Esophagus squamous epithelium (tissue), 5 donors: Measurements from ENCODE around the gene TNFRSF13B. TPM values are rescaled to one million over a fixed set of nuclear protein-coding genes. Genes with fewer than 3 reads are reported as not detected.
"Not testable (repeated sequence)": the region's sequence is repeated elsewhere in the genome, so short reads cannot be mapped to it uniquely, and the experiment has no call there.

Source experiments
- DNase-seq: peaks from one replicate; lab custom pipeline; 2025; lab: John Stamatoyannopoulos, UW
- H3K27ac ChIP-seq, 4 donors: fragments of 200-600 bp; sonication (generic); one replicate each; pipeline ENCODE4 v1.5.1; 2016 to 2019; ENCODE audit warnings: mild to moderate bottlenecking in 1 of 4
- H3K27me3 ChIP-seq, 4 donors: fragments of 200-600 bp; sonication (generic); 1 replicate in 3 of 4; 2 replicates in 1 of 4; pipeline versions ENCODE4 v1.5.1 to v1.6.0; 2017 to 2021; ENCODE audit warnings: antibody characterized with exemption in 1 of 4
- H3K36me3 ChIP-seq, 3 donors: fragments of 200-600 bp; sonication (generic); one replicate each; pipeline ENCODE4 v1.5.1; 2016 to 2019
- H3K4me1 ChIP-seq, 3 donors: fragments of 200-600 bp; sonication (generic); one replicate each; pipeline ENCODE4 v1.5.1; 2017 to 2019
- H3K4me3 ChIP-seq, 4 donors: fragments of 200-600 bp; sonication (generic); 1 replicate in 3 of 4; 2 replicates in 1 of 4; pipeline ENCODE4 v1.5.1; 2016 to 2019; ENCODE audit warnings: mild to moderate bottlenecking in 2 of 4, moderate library complexity in 1 of 4
- H3K9me3 ChIP-seq, 3 donors: fragments of 200-600 bp; sonication (generic); one replicate each; pipeline ENCODE4 v1.5.1; 2016 to 2019
- POLR2A ChIP-seq, 4 donors: fragments of 450-650 bp; IDR thresholded peaks; one replicate each; pipeline ENCODE4 v1.6.1; 2017; ENCODE audit warnings: antibody characterized with exemption in 4 of 4, mild to moderate bottlenecking in 4 of 4, moderate library complexity in 3 of 4
- WGBS, 2 donors: methylation state at CpG; one replicate each; pipeline ENCODE4 v1.1.5; 2018; 5-methylcytosine and 5-hydroxymethylcytosine counted together
- intact Hi-C: fragments of 100-400 bp; cut with DNase I; formaldehyde crosslinking; loops from one replicate; pipeline ENCODE4 v1.15.0; 2022
- total RNA-seq, 4 donors: library from RNA; depleted of rRNA; stranded (reverse); fragments of >200 nt; gene quantifications; one replicate each; pipeline ENCODE4 v1.1.0, GENCODE V29; 2016
- TF ChIP-seq, protein P1 (sequence below), 6 experiments: fragments of 450-650 bp in 4 of 6; fragments of 200-600 bp in 2 of 6; sonication (generic) in 2 of 6; IDR thresholded peaks; one replicate each; pipeline ENCODE4 v1.5.1; 2016 to 2019; ENCODE audit warnings: antibody characterized with exemption in 6 of 6, mild to moderate bottlenecking in 4 of 6, moderate library complexity in 4 of 6
- donor health status: DM: yes; HTN: yes; CAD: no.

Gene TNFRSF13B
- total RNA-seq, 4 donors from 2014 or later, result not detected

DNA sequence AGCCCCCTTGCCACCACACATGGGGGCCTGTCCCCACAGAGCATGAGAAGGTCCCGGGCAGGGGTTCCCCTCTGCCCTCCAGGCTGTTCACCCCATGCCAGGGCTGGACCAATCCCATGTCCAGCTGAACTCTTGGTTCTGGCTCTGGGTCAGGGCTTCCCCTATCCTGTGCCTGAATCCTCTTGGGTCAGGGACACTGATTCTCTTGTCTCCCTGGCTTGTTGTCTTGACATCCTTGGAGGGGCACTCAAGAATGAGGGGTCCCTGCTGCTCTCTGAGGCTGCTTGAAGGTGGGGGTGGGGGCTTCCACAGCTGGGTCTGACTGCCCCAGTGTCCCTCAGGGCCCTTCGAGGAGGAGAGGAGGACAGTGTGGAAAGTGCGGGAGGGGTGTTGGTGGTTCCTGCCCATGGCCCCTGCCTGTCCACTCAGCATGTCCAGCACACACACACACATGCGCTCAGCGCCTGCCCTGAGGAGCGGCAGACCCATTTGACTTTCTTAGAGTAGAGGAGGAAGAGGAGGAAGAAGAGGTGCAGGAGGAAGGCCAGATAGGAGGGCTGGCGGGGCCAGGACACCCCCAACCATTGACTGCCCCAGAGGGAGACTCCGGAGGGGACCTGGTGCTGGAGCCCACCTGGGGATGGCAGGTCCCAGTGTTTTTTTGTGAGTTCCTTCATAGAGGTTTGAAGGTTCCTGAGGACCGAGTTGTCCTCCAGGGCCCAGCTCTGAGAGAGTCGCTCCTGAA is 47.0 kb downstream of the TNFRSF13B start:
- intact Hi-C loops, result no loop called here
- Histone ChIP-seq H3K9me3 (no peaks in the 10 kb centered on the region), H3K27ac (no peak overlapping the region), H3K4me3 (no peak overlapping the region), H3K36me3 (no peaks in the 10 kb centered on the region), H3K27me3 (no peaks in the 10 kb centered on the region), H3K4me1 (no peaks in the 10 kb centered on the region)
- TF ChIP-seq, protein P1, sequence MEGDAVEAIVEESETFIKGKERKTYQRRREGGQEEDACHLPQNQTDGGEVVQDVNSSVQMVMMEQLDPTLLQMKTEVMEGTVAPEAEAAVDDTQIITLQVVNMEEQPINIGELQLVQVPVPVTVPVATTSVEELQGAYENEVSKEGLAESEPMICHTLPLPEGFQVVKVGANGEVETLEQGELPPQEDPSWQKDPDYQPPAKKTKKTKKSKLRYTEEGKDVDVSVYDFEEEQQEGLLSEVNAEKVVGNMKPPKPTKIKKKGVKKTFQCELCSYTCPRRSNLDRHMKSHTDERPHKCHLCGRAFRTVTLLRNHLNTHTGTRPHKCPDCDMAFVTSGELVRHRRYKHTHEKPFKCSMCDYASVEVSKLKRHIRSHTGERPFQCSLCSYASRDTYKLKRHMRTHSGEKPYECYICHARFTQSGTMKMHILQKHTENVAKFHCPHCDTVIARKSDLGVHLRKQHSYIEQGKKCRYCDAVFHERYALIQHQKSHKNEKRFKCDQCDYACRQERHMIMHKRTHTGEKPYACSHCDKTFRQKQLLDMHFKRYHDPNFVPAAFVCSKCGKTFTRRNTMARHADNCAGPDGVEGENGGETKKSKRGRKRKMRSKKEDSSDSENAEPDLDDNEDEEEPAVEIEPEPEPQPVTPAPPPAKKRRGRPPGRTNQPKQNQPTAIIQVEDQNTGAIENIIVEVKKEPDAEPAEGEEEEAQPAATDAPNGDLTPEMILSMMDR (IDR thresholded peaks at IDR 0.05), result no peak
- no peak for TF ChIP-seq POLR2A (IDR thresholded peaks at IDR 0.05)
- WGBS, 2 donors, result 85 to 90% methylated on average over 2 to 7 of the region's 10 CpGs
- DNase-seq, result no peak

DNA sequence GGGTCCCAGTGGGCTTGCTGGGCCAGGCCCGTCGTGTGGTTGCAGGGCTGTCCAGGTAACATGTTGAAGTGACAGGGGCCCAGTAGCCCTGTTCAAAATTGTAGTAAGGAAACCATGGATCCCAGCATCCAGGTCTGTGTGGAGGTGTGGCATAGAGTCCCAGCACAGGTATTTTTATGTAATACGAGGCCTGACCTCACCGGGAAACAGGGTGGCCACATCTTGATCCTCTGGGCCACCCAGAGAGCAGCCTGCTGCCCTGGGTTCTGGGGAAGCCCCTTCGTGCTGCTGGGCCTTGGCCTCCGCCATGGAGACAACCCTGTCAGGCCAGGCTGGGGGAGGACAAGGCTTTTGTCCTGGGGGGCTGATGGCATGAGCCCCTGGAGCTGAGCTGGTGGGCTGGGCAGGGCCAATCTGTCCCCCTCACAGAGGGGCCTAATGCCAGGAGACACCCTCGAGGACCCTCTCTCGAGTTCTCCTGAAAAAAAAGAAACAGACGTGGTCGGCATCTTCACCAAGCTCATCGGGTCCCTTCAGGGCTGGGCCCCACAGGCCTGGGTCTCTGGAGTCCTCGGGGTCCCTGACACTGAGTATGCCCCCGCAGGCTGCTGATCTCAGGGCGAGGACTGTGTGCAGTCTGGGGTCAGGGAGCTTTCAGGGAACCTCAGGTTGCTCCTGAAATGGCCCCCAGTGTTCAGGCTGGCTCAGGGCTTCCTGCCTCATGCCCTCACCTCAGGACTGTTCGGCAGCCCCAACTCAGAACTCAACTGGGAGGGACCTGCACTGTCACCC is 47.8 kb downstream of the TNFRSF13B start:
- intact Hi-C loops, result no loop called here
- Histone ChIP-seq H3K27ac (no peak overlapping the region), H3K4me3 (no peak overlapping the region), H3K36me3 (no peaks in the 10 kb centered on the region), H3K27me3 (no peaks in the 10 kb centered on the region), H3K4me1 (no peaks in the 10 kb centered on the region), H3K9me3 (no peaks in the 10 kb centered on the region)
- no peak for DNase-seq
- TF ChIP-seq POLR2A (IDR thresholded peaks at IDR 0.05), result no peak
- TF ChIP-seq, protein P1 (IDR thresholded peaks at IDR 0.05), result no peak
- 75 to 100% methylated on average over 1 to 6 of the region's 15 CpGs for WGBS, 2 donors

DNA sequence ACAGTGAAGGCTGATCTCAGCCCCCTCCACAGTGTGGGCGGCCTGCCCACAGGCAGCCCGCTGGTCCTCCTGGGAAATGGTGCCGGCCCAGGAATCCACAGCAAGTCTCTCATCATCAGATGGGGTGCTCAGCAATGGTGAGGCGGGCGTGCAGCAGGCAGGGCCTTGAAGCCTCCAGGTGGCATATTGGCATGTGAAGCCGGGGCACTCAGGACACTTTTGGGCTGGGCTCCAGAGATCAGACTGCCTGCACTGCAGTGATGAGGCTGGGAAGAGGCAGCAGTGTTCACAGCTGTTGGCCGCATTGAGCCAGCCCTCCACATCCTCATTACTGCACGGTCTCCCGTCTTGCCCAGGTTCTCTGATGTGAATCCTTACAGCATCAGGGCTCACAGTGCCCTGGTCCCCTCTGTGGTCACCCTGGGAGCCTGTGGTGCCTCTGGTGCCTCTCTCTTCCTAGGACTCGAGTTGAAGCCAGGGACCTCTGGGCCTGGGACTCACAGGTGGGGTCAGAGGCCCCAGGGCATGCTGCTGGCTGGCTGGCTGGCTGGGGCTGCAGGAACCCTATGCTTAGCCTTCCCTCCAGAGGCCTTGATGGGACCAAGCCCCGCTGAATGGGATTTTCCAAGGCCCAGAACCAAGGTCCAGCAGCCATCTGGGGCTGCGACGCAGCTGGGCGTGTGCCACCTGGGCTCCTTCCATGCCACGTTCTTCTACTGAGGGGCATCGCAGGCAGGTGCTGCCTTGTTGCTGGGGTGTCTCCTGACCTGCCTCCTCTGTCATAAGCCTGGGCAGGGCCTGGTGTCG is 48.6 kb downstream of the TNFRSF13B start:
- TF ChIP-seq, protein P1 (IDR thresholded peaks at IDR 0.05), result no peak
- no peak for TF ChIP-seq POLR2A (IDR thresholded peaks at IDR 0.05)
- Histone ChIP-seq H3K9me3 (no peaks in the 10 kb centered on the region), H3K4me1 (no peaks in the 10 kb centered on the region), H3K4me3 (no peak overlapping the region), H3K36me3 (no peaks in the 10 kb centered on the region), H3K27me3 (no peaks in the 10 kb centered on the region), H3K27ac (no peak overlapping the region)
- DNase-seq, result no peak
- 87 to 89% methylated on average over 6 to 9 of the region's 17 CpGs for WGBS, 2 donors
- intact Hi-C loops, result no loop called here

DNA sequence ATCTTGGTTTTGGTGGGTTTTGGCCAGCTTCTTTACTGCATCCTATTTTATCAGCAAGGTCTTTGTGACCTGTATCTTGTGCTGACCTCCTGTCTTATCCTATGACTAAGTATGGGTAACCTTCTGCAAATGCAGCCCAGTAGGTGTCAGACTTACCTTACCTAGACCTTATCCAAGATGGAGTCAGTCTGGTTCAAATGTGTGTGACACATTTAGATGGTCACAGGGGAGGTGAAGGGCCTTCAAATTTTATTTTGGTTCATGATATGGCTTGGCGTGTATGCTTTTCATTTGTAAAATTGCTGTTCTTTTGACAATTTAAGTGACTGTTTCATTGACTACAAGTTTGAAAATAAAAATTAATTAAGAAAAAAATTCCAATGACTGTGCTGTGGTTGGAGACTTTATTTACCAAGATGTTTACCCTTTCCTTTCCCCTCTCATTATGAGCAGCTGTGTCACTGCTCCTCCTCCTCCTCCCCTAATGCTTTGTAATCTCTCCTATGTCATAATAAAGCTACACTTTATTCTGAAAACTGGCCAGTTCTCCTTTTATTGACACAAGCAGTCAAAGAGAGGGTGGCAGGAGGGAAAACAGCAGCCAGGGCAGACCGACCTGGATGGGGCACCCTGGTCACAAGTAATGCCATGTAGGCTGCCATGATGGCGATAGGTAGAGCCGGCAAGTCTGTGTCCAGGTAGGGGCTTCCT is 49.4 kb downstream of the TNFRSF13B start:
- no peak overlapping the region for H3K27ac ChIP-seq
- no peaks in the 10 kb centered on the region for H3K36me3 ChIP-seq
- H3K27me3 ChIP-seq, result no peaks in the 10 kb centered on the region
- 71 to 79% methylated on average over 3 to 4 of the region's 4 CpGs for WGBS, 2 donors
- H3K4me1 ChIP-seq, result no peaks in the 10 kb centered on the region
- H3K9me3 ChIP-seq, result no peaks in the 10 kb centered on the region
- intact Hi-C loops, result no loop called here
- TF ChIP-seq, protein P1 (IDR thresholded peaks at IDR 0.05), result peak in 2 of 6 experiments; percentile 8 to 24
- TF ChIP-seq POLR2A (IDR thresholded peaks at IDR 0.05), result no peak
- no peak overlapping the region for H3K4me3 ChIP-seq
- no peak for DNase-seq

DNA sequence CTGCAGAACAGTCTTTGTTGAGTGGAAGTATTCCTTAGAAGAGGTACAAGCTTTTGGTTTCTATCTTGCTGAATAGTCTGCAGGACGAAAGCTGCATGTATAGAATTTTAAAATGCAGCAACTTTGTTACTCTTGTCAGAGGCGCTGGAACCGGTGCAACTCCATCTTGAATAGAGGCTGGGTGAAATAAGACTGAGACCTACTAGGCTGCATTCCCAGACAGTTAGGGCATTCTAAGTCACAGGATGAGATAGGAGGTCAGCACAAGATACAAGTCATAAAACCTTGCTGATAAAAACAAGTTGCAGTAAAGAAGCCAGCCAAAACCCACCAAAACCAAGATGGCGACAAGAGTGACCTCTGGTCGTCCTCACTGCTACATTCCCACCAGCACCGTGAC is 50.5 kb downstream of the TNFRSF13B start:
- intact Hi-C loops, H3K27ac ChIP-seq, H3K4me3 ChIP-seq, DNase-seq, H3K36me3 ChIP-seq, H3K4me1 ChIP-seq, H3K9me3 ChIP-seq, H3K27me3 ChIP-seq: not testable (repeated sequence)
- 92% methylated on average over 6 of the region's 6 CpGs for WGBS, 2 donors
